ENCODE measurements around the gene NTN1.

NTN1 gene

GRCh38 chr17:8997994-8998628 lies 23.2 kb upstream of the NTN1 start:
- H3K9me3 Mint-ChIP-seq, result peaks cover 3% of the 10 kb centered on the region
- H3K4me3 Mint-ChIP-seq, result no peak overlapping the region
- peaks cover 20% of the 10 kb centered on the region for H3K4me1 Mint-ChIP-seq
- peaks cover 57% of the 10 kb centered on the region for H3K27me3 Mint-ChIP-seq (ENCODE audit: low read depth)
- peak; percentile 64 to 82 (median 68) for TF ChIP-seq CTCF (IDR thresholded peaks at IDR 0.05; ENCODE audit: unreplicated experiment in 3 of 3)
- no peaks in the 10 kb centered on the region for H3K36me3 Mint-ChIP-seq (ENCODE audit: low read depth)
- no peak overlapping the region for H3K27ac Mint-ChIP-seq

- H3K27ac Mint-ChIP-seq, result no peak overlapping the region
- peak overlapping the region; percentile 41 to 75 (median 46) for H3K4me3 Mint-ChIP-seq
Observed at GRCh38 chr17:9001559-9001958, 19.8 kb upstream of the NTN1 start.

GRCh38 chr17:9002227-9002605 lies 19.1 kb upstream of the NTN1 start:
- Mint-ChIP-seq H3K27ac (no peak overlapping the region), H3K9me3 (peaks cover 3% of the 10 kb centered on the region), H3K36me3 (ENCODE audit: low read depth) (no peaks in the 10 kb centered on the region), H3K27me3 (ENCODE audit: low read depth) (peaks cover 85% of the 10 kb centered on the region), H3K4me3 (peak overlapping the region; percentile 69 to 79 (median 79)), H3K4me1 (peaks cover 10% of the 10 kb centered on the region)
- TF ChIP-seq CTCF (IDR thresholded peaks at IDR 0.05; ENCODE audit: unreplicated experiment in 3 of 3), result no peak

More at GRCh38 chr17:9001559-9001958, 19.8 kb upstream of the NTN1 start:
- no peak for TF ChIP-seq CTCF (IDR thresholded peaks at IDR 0.05; ENCODE audit: unreplicated experiment in 3 of 3)
- H3K4me1 Mint-ChIP-seq, result peaks cover 10% of the 10 kb centered on the region
- no peaks in the 10 kb centered on the region for H3K36me3 Mint-ChIP-seq (ENCODE audit: low read depth)
- peaks cover 78% of the 10 kb centered on the region for H3K27me3 Mint-ChIP-seq (ENCODE audit: low read depth)
- H3K9me3 Mint-ChIP-seq, result peaks cover 3% of the 10 kb centered on the region

- no peak overlapping the region for H3K27ac Mint-ChIP-seq
- H3K27me3 Mint-ChIP-seq (ENCODE audit: low read depth), result peaks cover 89% of the 10 kb centered on the region
- H3K4me3 Mint-ChIP-seq, result peak overlapping the region; percentile 69 to 79 (median 79)
- H3K36me3 Mint-ChIP-seq (ENCODE audit: low read depth), result no peaks in the 10 kb centered on the region
- peak in 2 of 3 experiments; percentile 22 to 31 for TF ChIP-seq CTCF (IDR thresholded peaks at IDR 0.05; ENCODE audit: unreplicated experiment in 3 of 3)
- peaks cover 10% of the 10 kb centered on the region for H3K4me1 Mint-ChIP-seq
- H3K9me3 Mint-ChIP-seq, result peaks cover 3% of the 10 kb centered on the region
Observed at GRCh38 chr17:9002606-9003354, 18.5 kb upstream of the NTN1 start.

- Mint-ChIP-seq H3K36me3 (ENCODE audit: low read depth) (no peaks in the 10 kb centered on the region), H3K4me3 (peak overlapping the region; percentile 71 to 74 (median 74)), H3K4me1 (peaks cover 10% of the 10 kb centered on the region), H3K27me3 (ENCODE audit: low read depth) (peaks cover 89% of the 10 kb centered on the region), H3K27ac (no peak overlapping the region), H3K9me3 (peaks cover 3% of the 10 kb centered on the region)
- no peak for TF ChIP-seq CTCF (IDR thresholded peaks at IDR 0.05; ENCODE audit: unreplicated experiment in 3 of 3)
Observed at GRCh38 chr17:9003355-9004131, 17.8 kb upstream of the NTN1 start.

All from nephron (organoid).